MG63 (cell line): ENCODE measurements around the gene NAALADL1. TPM values are rescaled to one million over a fixed set of nuclear protein-coding genes. Genes with fewer than 3 reads are reported as not detected.

Experiments used
- DNase-seq: peaks from one replicate; pipeline ENCODE4 v3.0.0-alpha.2; 2020
- H3K27me3 ChIP-seq: fragments of 250-450 bp; sonication (Bioruptor Pico); 2 replicates; pipeline ENCODE4 v1.5.1; 2020; ENCODE audit warnings: mild to moderate bottlenecking, moderate library complexity
- H3K36me3 ChIP-seq: fragments of 250-450 bp; sonication (Bioruptor Pico); 2 replicates; pipeline ENCODE4 v1.5.1; 2020; ENCODE audit warnings: mild to moderate bottlenecking, moderate library complexity
- H3K4me3 ChIP-seq: fragments of 250-450 bp; sonication (Bioruptor Pico); 2 replicates; pipeline ENCODE4 v1.5.1; 2020; ENCODE audit warnings: mild to moderate bottlenecking, moderate library complexity
- H3K9me3 ChIP-seq: fragments of 250-450 bp; sonication (Bioruptor Pico); 2 replicates; pipeline ENCODE4 v1.5.1; 2020; ENCODE audit warnings: mild to moderate bottlenecking, moderate library complexity
- total RNA-seq: library from RNA; depleted of rRNA; stranded (reverse); fragments of >200 nt; shearing (Covaris generic); gene quantifications from 2 replicates; pipeline ENCODE4 v1.2.3, GENCODE V29; 2014; ENCODE audit warnings: low replicate concordance; rRNA removed

NAALADL1 gene, protein sequence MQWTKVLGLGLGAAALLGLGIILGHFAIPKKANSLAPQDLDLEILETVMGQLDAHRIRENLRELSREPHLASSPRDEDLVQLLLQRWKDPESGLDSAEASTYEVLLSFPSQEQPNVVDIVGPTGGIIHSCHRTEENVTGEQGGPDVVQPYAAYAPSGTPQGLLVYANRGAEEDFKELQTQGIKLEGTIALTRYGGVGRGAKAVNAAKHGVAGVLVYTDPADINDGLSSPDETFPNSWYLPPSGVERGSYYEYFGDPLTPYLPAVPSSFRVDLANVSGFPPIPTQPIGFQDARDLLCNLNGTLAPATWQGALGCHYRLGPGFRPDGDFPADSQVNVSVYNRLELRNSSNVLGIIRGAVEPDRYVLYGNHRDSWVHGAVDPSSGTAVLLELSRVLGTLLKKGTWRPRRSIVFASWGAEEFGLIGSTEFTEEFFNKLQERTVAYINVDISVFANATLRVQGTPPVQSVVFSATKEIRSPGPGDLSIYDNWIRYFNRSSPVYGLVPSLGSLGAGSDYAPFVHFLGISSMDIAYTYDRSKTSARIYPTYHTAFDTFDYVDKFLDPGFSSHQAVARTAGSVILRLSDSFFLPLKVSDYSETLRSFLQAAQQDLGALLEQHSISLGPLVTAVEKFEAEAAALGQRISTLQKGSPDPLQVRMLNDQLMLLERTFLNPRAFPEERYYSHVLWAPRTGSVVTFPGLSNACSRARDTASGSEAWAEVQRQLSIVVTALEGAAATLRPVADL
- total RNA-seq: not detected in 2 replicates

DNA sequence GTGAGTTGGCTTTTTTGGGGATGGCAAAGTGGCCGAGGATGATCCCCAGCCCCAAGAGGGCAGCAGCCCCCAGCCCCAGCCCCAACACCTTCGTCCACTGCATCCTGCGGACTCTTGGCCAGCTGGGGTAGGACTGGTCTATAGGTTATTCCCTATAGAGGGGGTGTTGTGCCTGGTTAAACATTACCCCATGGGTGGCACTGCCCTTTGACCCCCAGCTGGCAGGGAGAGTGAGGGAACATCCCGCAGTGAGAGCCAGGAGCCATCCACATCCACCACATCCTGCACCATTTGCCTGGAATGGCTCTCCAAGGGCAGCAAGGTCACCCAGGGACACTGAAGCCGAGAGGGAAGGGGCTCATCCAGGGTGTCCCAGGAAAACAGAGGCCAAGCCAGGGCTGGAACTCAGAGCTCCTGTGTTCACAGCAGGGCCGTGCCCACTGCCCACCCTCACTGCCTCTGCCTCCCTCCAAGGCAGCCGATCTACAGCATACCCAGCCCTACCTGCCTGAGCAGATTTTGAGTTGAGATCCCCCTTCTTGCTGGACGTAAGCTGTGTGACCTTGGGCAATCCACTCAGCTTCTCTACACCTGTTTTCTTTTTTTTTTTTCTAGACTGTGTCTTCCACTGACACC is at the start of gene NAALADL1:
Gene NAALADL1, minus strand, starts transcription at position 135 of the 636 bp plus-strand sequence. Its CDS starts 32 bp downstream, at position 103.
- no peak for DNase-seq
- no peak within 1 kb of the TSS for H3K4me3 ChIP-seq
- no peaks in the 10 kb centered on the region for H3K36me3 ChIP-seq
- H3K27me3 ChIP-seq: no peaks in the 10 kb centered on the region
- H3K9me3 ChIP-seq: no peaks in the 10 kb centered on the region

DNA sequence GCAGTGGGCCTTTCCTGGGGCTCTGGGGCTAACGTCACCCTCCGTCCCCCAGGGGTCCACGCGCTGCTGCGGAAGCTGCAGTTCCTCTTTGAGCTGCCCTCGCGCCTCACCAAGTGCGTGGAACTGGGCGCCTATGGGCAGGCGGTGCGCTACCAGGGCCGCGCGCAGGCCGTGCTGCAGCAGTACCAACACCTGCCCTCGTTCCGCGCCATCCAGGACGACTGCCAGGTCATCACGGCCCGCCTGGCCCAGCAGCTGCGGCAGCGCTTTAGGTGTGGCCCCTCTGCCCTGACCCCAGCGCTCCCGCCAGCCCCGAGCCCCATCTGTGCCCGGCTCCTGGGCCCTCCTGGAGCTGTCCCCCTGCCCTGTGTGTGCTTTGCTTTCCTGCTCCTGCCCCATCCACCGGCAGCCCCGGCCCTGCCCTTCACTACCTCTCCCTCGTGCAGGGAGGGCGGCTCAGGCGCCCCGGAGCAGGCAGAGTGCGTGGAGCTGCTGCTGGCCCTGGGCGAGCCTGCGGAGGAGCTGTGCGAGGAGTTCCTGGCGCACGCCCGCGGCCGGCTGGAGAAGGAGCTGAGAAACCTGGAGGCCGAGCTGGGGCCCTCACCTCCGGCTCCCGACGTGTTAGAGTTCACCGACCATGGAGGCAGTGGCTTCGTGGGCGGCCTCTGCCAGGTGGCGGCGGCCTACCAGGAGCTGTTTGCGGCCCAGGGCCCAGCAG is 49.6 kb upstream of the NAALADL1 start:
- H3K9me3 ChIP-seq: no peaks in the 10 kb centered on the region
- H3K4me3 ChIP-seq: no peak overlapping the region
- H3K36me3 ChIP-seq: peaks cover 8% of the 10 kb centered on the region
- no peak for DNase-seq
- H3K27me3 ChIP-seq: no peaks in the 10 kb centered on the region

DNA sequence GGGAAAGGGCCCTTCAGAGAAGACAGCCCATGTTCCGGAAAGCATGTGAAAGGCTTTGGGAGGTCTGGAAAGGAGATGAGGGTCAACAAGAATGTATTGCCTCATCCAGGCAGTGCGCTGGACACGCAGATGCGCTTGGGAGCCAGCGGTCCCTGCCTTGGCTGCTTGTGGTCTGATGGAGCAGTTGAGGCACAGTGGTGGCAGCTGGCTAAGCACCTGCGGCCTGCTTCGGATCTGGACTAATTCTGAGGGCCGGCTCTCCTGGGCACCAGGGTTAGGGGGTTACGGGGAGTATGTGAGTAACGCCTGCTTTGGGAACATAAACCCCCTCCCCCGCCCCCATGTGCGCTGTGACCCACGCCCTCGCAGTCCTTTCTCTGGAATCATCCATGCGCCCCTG is 48.7 kb upstream of the NAALADL1 start:
- H3K4me3 ChIP-seq: no peak overlapping the region
- H3K9me3 ChIP-seq: no peaks in the 10 kb centered on the region
- H3K27me3 ChIP-seq: no peaks in the 10 kb centered on the region
- peaks cover 8% of the 10 kb centered on the region for H3K36me3 ChIP-seq
- no peak for DNase-seq

DNA sequence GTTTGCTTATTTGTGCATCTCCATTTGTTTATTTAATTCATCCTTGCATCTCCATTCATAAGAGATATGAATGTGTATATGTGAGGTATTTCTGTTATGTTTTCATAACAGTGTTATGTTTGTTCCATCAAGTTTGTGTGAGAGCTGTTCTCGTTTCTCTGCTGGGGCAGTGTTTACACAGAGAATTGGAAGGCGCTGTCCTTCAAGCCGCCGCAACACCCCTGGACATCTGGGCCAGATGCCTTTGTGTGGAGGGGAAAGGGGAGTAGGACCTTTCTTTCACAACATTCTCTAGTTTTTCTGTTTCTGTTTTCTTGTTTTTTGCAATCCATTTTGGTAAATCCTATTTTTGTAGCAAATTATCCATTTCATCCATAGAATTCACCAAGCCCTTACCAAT is 46.3 kb upstream of the NAALADL1 start:
- Histone ChIP-seq H3K27me3 (no peaks in the 10 kb centered on the region), H3K9me3 (no peaks in the 10 kb centered on the region), H3K4me3 (no peak overlapping the region), H3K36me3 (peaks cover 3% of the 10 kb centered on the region)
- DNase-seq: no peak

DNA sequence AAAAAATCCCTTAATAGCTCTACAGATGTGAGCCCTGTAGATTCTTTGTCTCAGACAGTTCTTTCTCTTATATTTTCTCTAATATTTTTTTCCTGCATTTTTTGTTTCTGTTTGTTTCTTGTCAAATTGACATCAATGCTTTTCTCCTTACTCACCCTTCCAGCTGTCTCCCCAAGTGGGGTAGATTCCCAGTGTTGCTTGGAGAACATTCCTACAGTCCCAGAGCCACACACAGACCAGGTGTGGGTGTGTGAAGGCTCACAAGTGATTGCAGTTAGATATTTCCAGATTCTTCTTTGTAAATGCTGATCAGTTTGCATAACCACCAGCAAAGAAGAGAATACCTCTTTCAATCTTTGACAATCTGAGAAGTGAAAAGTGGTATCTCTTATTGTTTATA is 45.1 kb upstream of the NAALADL1 start:
- DNase-seq: no peak
- H3K4me3 ChIP-seq: no peak overlapping the region
- no peaks in the 10 kb centered on the region for H3K9me3 ChIP-seq
- peaks cover 8% of the 10 kb centered on the region for H3K36me3 ChIP-seq
- H3K27me3 ChIP-seq: no peaks in the 10 kb centered on the region

DNA sequence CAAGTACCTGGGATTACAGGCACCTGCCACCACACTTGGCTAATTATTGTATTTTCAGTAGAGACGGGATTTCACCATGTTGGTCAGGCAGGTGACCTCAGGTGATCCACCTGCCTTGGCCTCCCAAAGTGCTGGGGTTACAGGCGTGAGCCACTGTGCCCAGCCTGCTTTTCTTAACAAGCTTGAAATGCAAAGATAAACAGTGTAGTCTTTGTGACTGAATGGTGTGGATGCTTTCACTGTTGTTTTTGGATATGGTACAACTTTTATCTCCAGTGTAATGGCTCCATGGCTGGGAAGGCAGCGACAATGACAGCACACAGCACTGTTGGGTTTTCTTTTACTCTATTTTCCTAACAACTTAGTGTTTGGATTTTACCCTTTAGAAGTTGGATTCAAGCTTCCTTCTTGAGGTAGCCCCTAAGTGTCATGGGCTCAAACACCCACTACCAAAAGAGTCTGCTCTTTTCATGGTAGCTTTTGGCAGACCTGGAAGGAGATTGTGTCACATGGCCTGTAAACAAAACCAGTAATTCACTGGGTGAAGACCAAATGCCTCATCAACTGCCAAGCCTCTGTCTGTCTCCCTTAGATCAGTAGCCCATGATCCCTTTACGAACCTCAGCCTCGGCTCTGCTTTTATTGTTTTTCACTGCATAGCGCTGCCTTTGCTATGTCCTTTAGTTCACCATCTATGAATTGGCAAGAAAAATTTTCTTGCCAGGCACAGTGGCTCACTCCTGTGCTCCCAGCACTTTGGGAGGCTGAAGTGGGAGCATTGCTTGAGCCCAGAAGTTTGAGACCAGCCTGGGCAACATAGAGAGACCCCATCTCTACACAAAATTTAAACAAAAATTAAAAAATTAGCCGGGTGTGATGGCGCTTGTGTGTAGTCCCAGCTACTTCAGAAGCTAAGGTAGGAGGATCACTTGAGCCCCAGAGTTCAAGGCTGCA is 44.1 kb upstream of the NAALADL1 start:
- Histone ChIP-seq H3K27me3 (no peaks in the 10 kb centered on the region), H3K36me3 (peaks cover 10% of the 10 kb centered on the region), H3K4me3 (no peak overlapping the region), H3K9me3 (no peaks in the 10 kb centered on the region)
- DNase-seq: peak; percentile 56

DNA sequence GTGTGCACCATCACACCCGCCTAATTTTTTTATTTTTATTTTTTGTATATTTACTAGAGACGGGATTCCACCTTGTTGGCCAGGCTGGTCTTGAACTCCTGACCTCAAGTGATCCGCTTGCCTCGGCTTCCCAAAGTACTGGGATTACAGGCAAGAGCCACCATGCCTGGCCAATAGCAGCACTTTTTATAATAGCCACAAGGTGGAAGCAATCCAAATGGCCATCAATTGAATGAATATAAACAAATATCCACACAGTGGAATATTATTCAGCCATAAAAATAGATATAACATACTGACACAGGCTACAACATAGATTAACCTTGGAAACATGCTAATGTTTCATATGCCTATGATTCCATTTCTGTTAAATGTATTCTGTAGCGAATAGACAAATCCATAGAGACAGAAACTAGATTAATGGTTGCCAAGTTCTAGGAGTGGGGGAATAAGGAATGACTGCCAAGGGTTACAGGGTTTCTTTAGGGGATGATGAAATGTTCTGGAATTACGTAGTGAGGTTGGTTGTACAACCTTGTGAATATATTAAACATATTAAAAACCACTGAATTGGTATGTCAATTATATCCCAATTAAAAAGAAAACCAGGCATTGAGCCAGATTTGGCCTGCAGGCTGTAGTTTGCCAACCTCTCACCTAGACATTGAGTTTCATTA is 42.5 kb upstream of the NAALADL1 start:
- no peaks in the 10 kb centered on the region for H3K9me3 ChIP-seq
- peaks cover 10% of the 10 kb centered on the region for H3K36me3 ChIP-seq
- DNase-seq: no peak
- no peak overlapping the region for H3K4me3 ChIP-seq
- no peaks in the 10 kb centered on the region for H3K27me3 ChIP-seq

DNA sequence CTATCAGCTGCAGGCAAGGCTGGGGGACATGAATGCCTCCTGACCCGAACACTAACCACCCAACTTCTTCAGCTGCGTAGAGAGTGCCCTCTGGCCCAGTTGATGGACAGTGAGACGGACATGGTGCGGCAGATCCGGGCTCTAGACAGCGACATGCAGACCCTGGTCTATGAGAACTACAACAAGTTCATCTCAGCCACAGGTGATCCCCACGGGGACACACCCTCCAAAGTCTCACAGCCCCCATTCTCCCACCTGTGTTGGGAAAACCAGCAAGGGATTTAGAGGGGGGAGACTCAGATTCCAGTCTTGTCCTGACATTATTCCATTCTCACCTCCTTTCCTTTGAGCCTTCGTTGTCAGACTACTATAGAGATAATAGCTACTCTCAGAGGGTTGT is 38.6 kb upstream of the NAALADL1 start:
- peak overlapping the region; percentile 91 for H3K4me3 ChIP-seq
- peaks cover 10% of the 10 kb centered on the region; the same call in 1 of the 2 replicates for H3K36me3 ChIP-seq
- no peaks in the 10 kb centered on the region for H3K27me3 ChIP-seq
- H3K9me3 ChIP-seq: no peaks in the 10 kb centered on the region
- no peak for DNase-seq

DNA sequence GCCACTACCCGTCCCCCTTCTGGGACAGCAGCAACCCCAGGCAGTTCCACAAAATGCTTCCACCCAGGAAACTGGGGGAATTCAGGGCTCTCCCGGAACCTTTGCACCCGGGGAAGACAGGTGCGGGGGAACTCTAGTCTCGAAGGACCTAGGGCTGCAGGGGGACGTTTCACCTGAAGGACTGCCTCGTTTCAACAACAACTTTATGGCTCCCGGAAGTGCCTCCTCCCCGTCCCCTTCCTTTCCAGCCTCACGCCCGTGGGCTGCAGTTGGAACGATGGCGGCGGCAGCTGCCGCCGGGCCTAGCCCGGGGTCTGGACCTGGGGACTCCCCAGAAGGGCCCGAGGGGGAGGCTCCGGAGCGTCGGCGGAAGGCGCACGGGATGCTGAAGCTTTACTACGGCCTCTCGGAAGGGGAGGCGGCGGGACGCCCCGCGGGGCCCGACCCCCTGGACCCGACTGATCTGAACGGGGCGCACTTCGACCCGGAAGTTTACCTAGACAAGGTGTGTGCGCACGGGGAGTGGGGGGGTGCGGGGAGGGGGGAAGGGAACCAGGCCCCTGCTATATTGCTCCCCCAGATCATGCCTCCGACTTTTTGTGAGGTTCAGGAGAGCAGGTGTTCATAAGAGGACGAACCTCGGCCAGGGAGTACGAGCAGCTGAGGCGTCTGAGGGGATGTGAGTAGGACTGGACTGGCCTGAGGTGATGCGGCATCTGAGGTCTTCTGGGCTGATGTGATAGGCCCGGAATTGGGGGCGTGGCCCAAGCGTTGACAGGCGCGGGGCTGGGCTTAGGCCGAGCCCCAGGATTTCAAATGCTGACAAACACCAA is 37.8 kb upstream of the NAALADL1 start, which contains the start of gene VPS51:
Gene VPS51, plus strand, starts transcription at position 241 of the 833 bp plus-strand sequence. Its CDS starts 37 bp downstream, at position 278.
- DNase-seq: peak; percentile 87
- Histone ChIP-seq H3K9me3 (no peaks in the 10 kb centered on the region), H3K27me3 (no peaks in the 10 kb centered on the region), H3K36me3 (peaks cover 10% of the 10 kb centered on the region; the same call in 1 of the 2 replicates), H3K4me3 (peak within 1 kb of the TSS; percentile 91)

DNA sequence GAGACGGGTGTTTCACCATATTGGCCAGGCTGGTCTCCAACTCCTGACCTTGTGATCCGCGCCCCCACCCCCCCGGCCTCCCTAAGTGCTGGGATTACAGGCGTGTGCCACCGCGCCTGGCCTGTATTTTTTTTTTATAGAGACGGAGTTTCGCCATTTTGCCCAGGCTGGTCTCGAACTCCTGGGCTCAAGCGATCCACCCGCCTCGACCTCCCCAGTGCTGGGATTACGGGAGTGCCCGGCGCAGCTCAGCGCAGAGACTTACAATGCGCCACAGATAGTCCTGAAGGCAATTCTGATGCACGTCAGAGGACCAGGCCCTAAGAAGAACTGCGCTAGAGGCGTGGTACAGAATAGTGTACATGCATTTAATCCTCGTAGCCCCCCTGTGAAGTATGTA is 37.1 kb upstream of the NAALADL1 start:
- DNase-seq: no peak
- H3K4me3 ChIP-seq: peak overlapping the region; percentile 91
- peaks cover 7% of the 10 kb centered on the region; the same call in 1 of the 2 replicates for H3K36me3 ChIP-seq
- no peaks in the 10 kb centered on the region for H3K9me3 ChIP-seq
- H3K27me3 ChIP-seq: no peaks in the 10 kb centered on the region

DNA sequence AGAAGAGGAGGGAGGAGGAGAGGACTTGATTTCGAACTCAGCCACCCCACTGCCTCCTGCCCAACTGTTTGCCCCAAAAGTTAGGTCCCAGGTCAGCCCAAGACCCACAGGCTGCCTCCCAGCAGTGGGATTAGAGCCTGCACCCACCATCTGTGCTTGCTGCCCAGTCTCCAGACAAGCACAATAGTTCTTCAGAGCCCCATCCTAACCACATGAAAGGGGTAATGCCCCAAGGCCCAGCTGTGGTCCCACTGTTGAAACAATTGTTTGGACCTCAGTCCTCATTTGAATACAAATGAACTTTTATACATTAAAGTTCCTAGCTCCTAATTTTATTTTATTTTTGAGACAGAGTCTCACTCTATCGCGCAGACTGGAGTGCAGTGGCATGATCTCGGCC is 32.3 kb upstream of the NAALADL1 start:
- Histone ChIP-seq H3K9me3 (no peaks in the 10 kb centered on the region), H3K36me3 (peaks cover 19% of the 10 kb centered on the region), H3K4me3 (no peak overlapping the region), H3K27me3 (no peaks in the 10 kb centered on the region)
- DNase-seq: no peak

DNA sequence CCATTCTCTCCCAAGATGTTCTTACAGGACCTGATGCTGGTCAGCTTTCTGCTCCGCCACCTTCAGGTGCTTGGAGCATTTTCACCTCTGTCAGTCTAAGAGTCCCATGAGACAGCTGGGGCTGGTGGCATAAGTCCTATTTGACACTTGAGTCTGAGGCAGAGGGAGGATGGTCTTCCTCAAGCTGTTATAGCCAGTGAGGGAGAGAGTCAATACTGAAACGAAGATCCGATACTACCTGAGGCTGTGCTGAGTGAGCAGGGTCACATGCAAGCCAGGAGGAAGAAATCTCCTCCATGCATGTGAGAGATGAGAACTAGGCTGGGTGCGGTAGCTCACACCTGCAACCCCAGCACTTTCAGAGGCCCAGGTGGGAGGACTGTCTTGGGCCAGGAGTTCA is 31.3 kb upstream of the NAALADL1 start:
- H3K9me3 ChIP-seq: no peaks in the 10 kb centered on the region
- no peak for DNase-seq
- no peak overlapping the region for H3K4me3 ChIP-seq
- H3K27me3 ChIP-seq: no peaks in the 10 kb centered on the region
- H3K36me3 ChIP-seq: peaks cover 25% of the 10 kb centered on the region

DNA sequence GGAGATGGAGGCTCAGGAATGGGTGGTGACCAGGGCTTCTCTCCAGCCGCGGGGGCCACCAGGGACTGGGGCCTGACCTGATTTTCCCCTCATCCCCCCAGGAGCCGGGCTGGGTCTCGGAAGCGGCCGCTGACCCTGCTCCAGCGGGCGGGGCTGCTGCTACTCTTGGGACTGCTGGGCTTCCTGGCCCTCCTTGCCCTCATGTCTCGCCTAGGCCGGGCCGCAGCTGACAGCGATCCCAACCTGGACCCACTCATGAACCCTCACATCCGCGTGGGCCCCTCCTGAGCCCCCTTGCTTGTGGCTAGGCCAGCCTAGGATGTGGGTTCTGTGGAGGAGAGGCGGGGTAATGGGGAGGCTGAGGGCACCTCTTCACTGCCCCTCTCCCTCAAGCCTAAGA is 29.5 kb upstream of the NAALADL1 start:
- Histone ChIP-seq H3K36me3 (peaks cover 29% of the 10 kb centered on the region), H3K4me3 (no peak overlapping the region)
- DNase-seq: no peak

DNA sequence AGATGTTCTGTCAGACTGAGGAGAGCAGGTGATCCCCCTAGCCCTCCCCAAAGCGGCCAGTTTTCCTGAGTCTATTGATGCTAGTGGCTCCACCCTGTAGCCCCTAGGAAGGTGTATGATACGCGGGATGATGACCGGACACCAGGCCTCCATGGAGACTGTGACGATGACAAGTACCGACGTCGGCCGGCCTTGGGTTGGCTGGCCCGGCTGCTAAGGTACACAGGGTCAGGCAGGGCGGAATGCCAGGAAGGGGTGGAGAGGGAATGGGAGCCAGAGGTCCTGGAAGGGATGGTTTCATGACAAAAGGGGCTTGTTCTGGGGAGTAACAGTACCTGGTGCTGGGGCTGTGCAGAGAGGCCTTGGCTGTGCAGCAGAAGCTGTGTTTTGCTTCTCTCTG is 28.9 kb upstream of the NAALADL1 start:
- Histone ChIP-seq H3K36me3 (peaks cover 32% of the 10 kb centered on the region), H3K4me3 (no peak overlapping the region)
- no peak for DNase-seq

More for the DNA sequence above, 29.5 kb upstream of the NAALADL1 start:
- Histone ChIP-seq H3K9me3 (no peaks in the 10 kb centered on the region), H3K27me3 (no peaks in the 10 kb centered on the region)

More for the DNA sequence above, 28.9 kb upstream of the NAALADL1 start:
- Histone ChIP-seq H3K27me3 (no peaks in the 10 kb centered on the region), H3K9me3 (no peaks in the 10 kb centered on the region)
